K562 (cell line): ENCODE data around the gene HCN3. TPM values are rescaled to one million over a fixed set of nuclear protein-coding genes. Genes with fewer than 3 reads are reported as not detected.

ENCODE experiments used
- CTCF ChIP-seq, 3 experiments: IDR thresholded peaks in 2 of 3; conservative IDR thresholded peaks in 1 of 3; 2 replicates each; pipeline ENCODE4 v1.5.1; 2011 to 2012; ENCODE audit warnings: low read length in 3 of 3, mild to moderate bottlenecking in 3 of 3, control low read depth in 2 of 3, improper control_type of control experiment in 1 of 3, inconsistent platforms in 1 of 3, low read depth in 1 of 3, mixed read lengths in 1 of 3, moderate library complexity in 1 of 3; ENCODE audit not compliant: insufficient read depth in 2 of 3
- HDAC6 ChIP-seq: IDR thresholded peaks from 2 replicates; pipeline ENCODE4 v1.6.1; 2012; ENCODE audit warnings: low read depth, mild to moderate bottlenecking, control low read depth, inconsistent platforms, low read length, moderate library complexity
- KLF16 ChIP-seq: IDR thresholded peaks from 2 replicates; pipeline ENCODE4 v1.6.1; 2016; ENCODE audit warnings: antibody characterized with exemption
- MYNN ChIP-seq, 2 experiments: sonication (generic); formaldehyde crosslinking in 1 of 2; IDR thresholded peaks; 2 replicates each; pipeline versions ENCODE4 v1.5.0 to v1.6.1; 2016 to 2020; ENCODE audit warnings: antibody characterized with exemption in 1 of 2, missing genetic modification reagents in 1 of 2
- NBN ChIP-seq: fragments of 450-650 bp; IDR thresholded peaks from 2 replicates; pipeline ENCODE4 v1.6.1; 2016; ENCODE audit warnings: low read depth, mild to moderate bottlenecking
- NR0B1 ChIP-seq: fragments of 450-650 bp; IDR thresholded peaks from one replicate; pipeline ENCODE4 v1.6.1; 2018; ENCODE audit warnings: mild to moderate bottlenecking, moderate library complexity; ENCODE audit not compliant: partially characterized antibody
- PHB2 ChIP-seq: fragments of 450-650 bp; IDR thresholded peaks from 2 replicates; pipeline ENCODE4 v1.6.1; 2017; ENCODE audit warnings: low read depth
- POLR2AphosphoS2 ChIP-seq: IDR thresholded peaks from 2 replicates; pipeline ENCODE4 v1.6.1; 2012; ENCODE audit warnings: low read length, improper control_type of control experiment
- SAP30 ChIP-seq: fragments of 200-600 bp; sonication (generic); IDR thresholded peaks from 2 replicates; pipeline ENCODE4 v1.6.1; 2012; ENCODE audit warnings: borderline replicate concordance, low read depth, mild to moderate bottlenecking, moderate library complexity, low read length, control low read depth, inconsistent platforms; ENCODE audit not compliant: insufficient read depth, poor library complexity, severe bottlenecking
- SLC30A9 ChIP-seq: fragments of 250-450 bp; sonication (Bioruptor Pico); IDR thresholded peaks from 2 replicates; pipeline ENCODE4 v1.8.0; 2022; ENCODE audit warnings: mild to moderate bottlenecking, moderate library complexity
- SRF ChIP-seq, 2 experiments: fragments of 250-450, 450-650 bp in 1 of 2; sonication (Bioruptor Pico) in 1 of 2; sonication (generic) in 1 of 2; formaldehyde crosslinking; IDR thresholded peaks; 2 replicates each; pipeline versions ENCODE4 v1.5.0 to v1.5.1; 2020 to 2022; ENCODE audit warnings: mild to moderate bottlenecking in 1 of 2, missing genetic modification reagents in 1 of 2
- THAP12 ChIP-seq: fragments of 250-450 bp; sonication (Bioruptor Pico); IDR thresholded peaks from 2 replicates; pipeline ENCODE4 v1.9.0; 2021; ENCODE audit warnings: mild to moderate bottlenecking, inconsistent platforms
- ZNF23 ChIP-seq: fragments of 250-450 bp; sonication (Bioruptor Pico); IDR thresholded peaks from 2 replicates; pipeline ENCODE4 v1.4.0; 2020; ENCODE audit warnings: mild to moderate bottlenecking
- ZNF717 ChIP-seq: fragments of 250-450 bp; sonication (Bioruptor Pico); IDR thresholded peaks from 2 replicates; pipeline ENCODE4 v1.5.0; 2021
- polyA plus RNA-seq, 8 experiments: library from polyadenylated mRNA; depleted of rRNA in 4 of 8; stranded (reverse) in 5 of 8; unstranded in 3 of 8; fragments of >200 nt; fragmentation: Nextera tagmentation in 2 of 8; fragmentation: Illumina TruSeq in 1 of 8; extraction: Ambion mirVana in 2 of 8; extraction: Trizol in 1 of 8; gene quantifications; 2 replicates each; pipeline versions ENCODE4 v1.2.1 to v1.2.3, GENCODE V29; 2011 to 2014; ENCODE audit warnings: inconsistent platforms in 1 of 8, missing spikeins in 1 of 8
- total RNA-seq, 7 experiments: library from RNA; depleted of rRNA in 6 of 7; stranded (reverse); fragments of >200 nt in 6 of 7; fragmentation: Illumina TruSeq in 2 of 7; extraction: Trizol in 2 of 7; gene quantifications; 2 replicates each; pipeline versions ENCODE4 v1.2.1 to v1.2.3, GENCODE V29; 2011 to 2021; ENCODE audit warnings: low replicate concordance in 1 of 7
- TF ChIP-seq, protein P1 (sequence below): IDR thresholded peaks from 3 replicates; pipeline ENCODE4 v1.6.1; 2011; ENCODE audit warnings: borderline replicate concordance, mild to moderate bottlenecking; ENCODE audit not compliant: insufficient read length, insufficient read depth
- TF ChIP-seq, protein P2 (sequence below): fragments of 250-450 bp; sonication (Bioruptor Pico); IDR thresholded peaks from 2 replicates; pipeline ENCODE4 v1.4.0; 2020
- TF ChIP-seq, protein P3 (sequence below): sonication (generic); formaldehyde crosslinking; IDR thresholded peaks from 2 replicates; pipeline ENCODE4 v1.5.0; 2020; ENCODE audit warnings: missing genetic modification reagents

The HCN3 gene
- total and polyA plus RNA-seq, 9 of the 15 experiments (the other 6 are each of a cell fraction or from before 2014, with no cell fraction given), result 0.91 to 9.7 (median 3.9) TPM

- TF ChIP-seq THAP12 (CRISPR knock-in tag) (0 out of 2 replicates have a peak, but pooled peaks have one; percentile 9), ZNF717 (CRISPR knock-in tag) (peak; percentile 69; the same call in 1 of the 2 replicates), NR0B1 (no peak), POLR2AphosphoS2 (peak; percentile 100), CTCF (IDR thresholded peaks at IDR 0.05 in 2 of 3, conservative IDR thresholded peaks at IDR 0.05 in 1 of 3; ENCODE audit: insufficient read depth in 2 of 3, low read depth in 1 of 3, low read length in 3 of 3) (no peak), ZNF23 (peak; percentile 79; the same call in 1 of the 2 replicates), SRF (CRISPR knock-in tag; IDR thresholded peaks at IDR 0.05) (peak in 1 of 2 experiments; percentile 67; a peak in 2 of 4 replicates), HDAC6 (peak; percentile 20; the same call in 1 of the 2 replicates), PHB2 (no peak), SAP30 (peak; percentile 87), MYNN (IDR thresholded peaks at IDR 0.05) (peak; percentile 37), MYNN (CRISPR knock-in tag; IDR thresholded peaks at IDR 0.05) (no peak), NBN (0 out of 2 replicates have a peak, but pooled peaks have one; percentile 25), KLF16 (no peak), SLC30A9 (CRISPR knock-in tag) (no peak)
- TF ChIP-seq, protein P1, sequence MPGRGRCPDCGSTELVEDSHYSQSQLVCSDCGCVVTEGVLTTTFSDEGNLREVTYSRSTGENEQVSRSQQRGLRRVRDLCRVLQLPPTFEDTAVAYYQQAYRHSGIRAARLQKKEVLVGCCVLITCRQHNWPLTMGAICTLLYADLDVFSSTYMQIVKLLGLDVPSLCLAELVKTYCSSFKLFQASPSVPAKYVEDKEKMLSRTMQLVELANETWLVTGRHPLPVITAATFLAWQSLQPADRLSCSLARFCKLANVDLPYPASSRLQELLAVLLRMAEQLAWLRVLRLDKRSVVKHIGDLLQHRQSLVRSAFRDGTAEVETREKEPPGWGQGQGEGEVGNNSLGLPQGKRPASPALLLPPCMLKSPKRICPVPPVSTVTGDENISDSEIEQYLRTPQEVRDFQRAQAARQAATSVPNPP, result no peak
- TF ChIP-seq, protein P2, sequence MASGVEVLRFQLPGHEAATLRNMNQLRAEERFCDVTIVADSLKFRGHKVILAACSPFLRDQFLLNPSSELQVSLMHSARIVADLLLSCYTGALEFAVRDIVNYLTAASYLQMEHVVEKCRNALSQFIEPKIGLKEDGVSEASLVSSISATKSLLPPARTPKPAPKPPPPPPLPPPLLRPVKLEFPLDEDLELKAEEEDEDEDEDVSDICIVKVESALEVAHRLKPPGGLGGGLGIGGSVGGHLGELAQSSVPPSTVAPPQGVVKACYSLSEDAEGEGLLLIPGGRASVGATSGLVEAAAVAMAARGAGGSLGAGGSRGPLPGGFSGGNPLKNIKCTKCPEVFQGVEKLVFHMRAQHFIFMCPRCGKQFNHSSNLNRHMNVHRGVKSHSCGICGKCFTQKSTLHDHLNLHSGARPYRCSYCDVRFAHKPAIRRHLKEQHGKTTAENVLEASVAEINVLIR, result peak; percentile 32; the same call in 1 of the 2 replicates
- TF ChIP-seq, protein P3, sequence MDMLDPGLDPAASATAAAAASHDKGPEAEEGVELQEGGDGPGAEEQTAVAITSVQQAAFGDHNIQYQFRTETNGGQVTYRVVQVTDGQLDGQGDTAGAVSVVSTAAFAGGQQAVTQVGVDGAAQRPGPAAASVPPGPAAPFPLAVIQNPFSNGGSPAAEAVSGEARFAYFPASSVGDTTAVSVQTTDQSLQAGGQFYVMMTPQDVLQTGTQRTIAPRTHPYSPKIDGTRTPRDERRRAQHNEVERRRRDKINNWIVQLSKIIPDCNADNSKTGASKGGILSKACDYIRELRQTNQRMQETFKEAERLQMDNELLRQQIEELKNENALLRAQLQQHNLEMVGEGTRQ, result peak; percentile 96
These were observed 15.2 kb upstream of the HCN3 start, which contains the start of gene SCAMP3 (continued) for GRCh38 chr1:155261852-155262673.
